ENCODE measurements around the gene CHD5. TPM values are rescaled to one million over a fixed set of nuclear protein-coding genes. Genes with fewer than 3 reads are reported as not detected.
A peak's percentile ranks its signal among the peaks of the same experiment; 100 is the strongest.

The CHD5 gene
- total RNA-seq, 1 experiment from 2014 or later: 1.6 TPM

- H3K4me2 ChIP-seq (ENCODE audit: insufficient read depth, insufficient read length, low read length): no peak overlapping the region
- Mint-ChIP-seq H3K4me3 (no peak overlapping the region), H3K27ac (no peak overlapping the region), H3K36me3 (ENCODE audit: insufficient read depth in 1 of 3, low read depth in 3 of 3) (no peaks in the 10 kb centered on the region), H3K9me3 (no peaks in the 10 kb centered on the region; a peak in 1 of 5 replicates), H3K4me1 (peaks cover 0 to 4% of the 10 kb centered on the region in 2 experiments; a peak in 1 of 4 replicates), H3K27me3 (ENCODE audit: low read depth) (no peaks in the 10 kb centered on the region)
- no peak overlapping the region for H2BK5ac ChIP-seq (ENCODE audit: insufficient read length, low read length)
- no peak overlapping the region for H3T11ph ChIP-seq (ENCODE audit: low read length)
- H3K79me1 ChIP-seq (ENCODE audit: insufficient read depth, low read depth, low read length, poor library complexity, severe bottlenecking): no peaks in the 10 kb centered on the region
- no peak overlapping the region for H3K23ac ChIP-seq (ENCODE audit: insufficient read length, low read depth, low read length)
- no peak overlapping the region for H2AK5ac ChIP-seq (ENCODE audit: insufficient read length, low read length)
- H4K91ac ChIP-seq (ENCODE audit: insufficient read length, low read depth, low read length): no peak overlapping the region
- H3K18ac ChIP-seq (ENCODE audit: insufficient read length, low read depth, low read length): no peak overlapping the region
- H3K56ac ChIP-seq (ENCODE audit: insufficient read length, low read depth, low read length): no peak overlapping the region
- H3K27me3 ChIP-seq (ENCODE audit: insufficient read depth, low read length): no peaks in the 10 kb centered on the region; the same call in 1 of the 2 replicates
- no peak overlapping the region for H2AFZ ChIP-seq (ENCODE audit: low read length)
- no peak overlapping the region for H2BK20ac ChIP-seq (ENCODE audit: low read depth, low read length, poor library complexity, severe bottlenecking)
- H4K5ac ChIP-seq (ENCODE audit: insufficient read length, low read depth, low read length): no peak overlapping the region
- no peaks in the 10 kb centered on the region for H4K20me1 ChIP-seq (ENCODE audit: control insufficient read depth, insufficient read depth, insufficient read length)
- TF ChIP-seq CTCF (conservative IDR thresholded peaks at IDR 0.05): 0 out of 3 replicates have a peak, but pooled peaks have one; percentile 14
- H2BK12ac ChIP-seq (ENCODE audit: insufficient read length, low read depth, low read length): no peak overlapping the region
- DNase-seq: no peak
- no peak overlapping the region for H3K27ac ChIP-seq (ENCODE audit: insufficient read length, low read depth, low read length)
- H4K8ac ChIP-seq (replicated peaks; ENCODE audit: insufficient read length, low read depth, low read length): no peak overlapping the region
- H3K14ac ChIP-seq (ENCODE audit: insufficient read depth, low read length): no peak overlapping the region
- H3K9ac ChIP-seq (ENCODE audit: extremely low read depth, insufficient read length, low read length): no peak overlapping the region
- no peaks in the 10 kb centered on the region for H3K79me2 ChIP-seq (ENCODE audit: insufficient read depth, low read length)
- WGBS (ENCODE audit: extremely low coverage, insufficient read length, low lambda C conversion rate): no CpG with 5 or more reads among the region's 13 CpGs
- no peaks in the 10 kb centered on the region for H3K9me3 ChIP-seq (ENCODE audit: control insufficient read depth, low read depth, low read length)
- no peak overlapping the region for H2BK15ac ChIP-seq (ENCODE audit: low read depth, low read length)
- H2BK120ac ChIP-seq (ENCODE audit: low read depth, low read length, poor library complexity, severe bottlenecking): no peak overlapping the region
- no peak overlapping the region for H3K4ac ChIP-seq (ENCODE audit: low read depth, low read length)
- no peaks in the 10 kb centered on the region for H3K23me2 ChIP-seq (ENCODE audit: insufficient read length, low read depth, low read length, poor library complexity, severe bottlenecking)
- H3K4me1 ChIP-seq (ENCODE audit: insufficient read depth, low read length): no peaks in the 10 kb centered on the region
Observed at GRCh38 chr1:6095511-6096242, 84.4 kb downstream of the CHD5 start.
